Spleen (tissue), 11 donors: ENCODE data around the gene EMC1. TPM values are rescaled to one million over a fixed set of nuclear protein-coding genes. Genes with fewer than 3 reads are reported as not detected.

Source experiments
- DNase-seq: peaks from one replicate; pipeline ENCODE4 v3.0.0-alpha.2; 2020
- H3K27ac ChIP-seq, 8 donors: fragments of 200-600 bp; sonication (generic) in 7 of 8; 1 replicate in 4 of 8; 2 replicates in 4 of 8; pipeline versions ENCODE4 v1.5.0 to v1.8.0; 2016 to 2021; ENCODE audit warnings: inconsistent platforms in 4 of 8, mild to moderate bottlenecking in 4 of 8, moderate library complexity in 1 of 8
- H3K27me3 ChIP-seq, 7 donors: fragments of 200-600 bp; sonication (generic) in 6 of 7; replicated peaks in 1 of 7; 1 replicate in 4 of 7; 2 replicates in 3 of 7; pipeline versions ENCODE4 v1.5.0 to v1.8.0; 2016 to 2021; ENCODE audit warnings: inconsistent platforms in 3 of 7, mild to moderate bottlenecking in 1 of 7
- H3K36me3 ChIP-seq, 6 donors: fragments of 200-600 bp; sonication (generic) in 5 of 6; 1 replicate in 4 of 6; 2 replicates in 2 of 6; pipeline versions ENCODE4 v1.5.0 to v1.8.0; 2016 to 2021; ENCODE audit warnings: inconsistent platforms in 2 of 6
- H3K4me1 ChIP-seq, 6 donors: fragments of 200-600 bp; sonication (generic) in 5 of 6; 1 replicate in 3 of 6; 2 replicates in 3 of 6; pipeline versions ENCODE4 v1.5.0 to v1.8.0; 2016 to 2021; ENCODE audit warnings: inconsistent platforms in 3 of 6
- H3K4me3 ChIP-seq, 8 donors: fragments of 200-600 bp; sonication (generic) in 7 of 8; 1 replicate in 4 of 8; 2 replicates in 4 of 8; pipeline versions ENCODE4 v1.5.0 to v1.8.0; 2016 to 2021; ENCODE audit warnings: inconsistent platforms in 4 of 8, mild to moderate bottlenecking in 4 of 8, moderate library complexity in 2 of 8
- H3K9me3 ChIP-seq, 8 donors: fragments of 200-600 bp; sonication (generic) in 7 of 8; 1 replicate in 4 of 8; 2 replicates in 4 of 8; pipeline versions ENCODE4 v1.5.0 to v1.8.0; 2016 to 2021; ENCODE audit warnings: inconsistent platforms in 4 of 8
- CTCF ChIP-seq, 11 experiments: fragments of 200-600 bp in 7 of 11; fragments of 450-650 bp in 4 of 11; sonication (generic) in 4 of 11; IDR thresholded peaks in 8 of 11; conservative IDR thresholded peaks in 3 of 11; 1 replicate in 7 of 11; 2 replicates in 4 of 11; pipeline versions ENCODE4 v1.4.0 to v1.8.0; 2016 to 2021; ENCODE audit warnings: antibody characterized with exemption in 11 of 11, inconsistent platforms in 4 of 11, mild to moderate bottlenecking in 1 of 11
- POLR2A ChIP-seq, 3 donors: fragments of 450-650 bp; IDR thresholded peaks; one replicate each; pipeline ENCODE4 v1.5.1; 2017; ENCODE audit warnings: antibody characterized with exemption in 3 of 3, mild to moderate bottlenecking in 1 of 3
- POLR2AphosphoS5 ChIP-seq, 3 donors: sonication (generic); formaldehyde crosslinking; IDR thresholded peaks; one replicate each; pipeline ENCODE4 v1.5.1; 2017; ENCODE audit warnings: antibody characterized with exemption in 3 of 3
- WGBS, 5 donors: extraction: QIAGEN DNeasy Blood & Tissue Kit in 3 of 5; methylation state at CpG; one replicate each; pipeline versions ENCODE4 v1.1.5 to v1.1.7; 2013 to 2018; 5-methylcytosine and 5-hydroxymethylcytosine counted together
- intact Hi-C: fragments of 100-400 bp; cut with DNase I; formaldehyde crosslinking; loops from one replicate; pipeline ENCODE4 v1.15.0; 2023; ENCODE audit warnings: low total_unique reads
- polyA plus RNA-seq, 3 donors: library from polyadenylated mRNA; stranded (reverse); fragments of 200-250 nt; gene quantifications; one replicate each; pipeline ENCODE4 v1.2.1, GENCODE V29; 2013
- total RNA-seq, 7 donors: library from RNA; depleted of rRNA in 3 of 7; stranded (reverse); fragments of >200 nt in 3 of 7; fragmentation: NEBNext Ultra II Directional in 4 of 7; extraction: Animal tissue kit (Norgen Biotek cat#: 25700) in 4 of 7; gene quantifications; one replicate each; pipeline versions ENCODE4 v1.1.0 to v1.2.1, GENCODE V29; 2016 to 2021
- donor health status: healthy with polysubstance abuse.
- donor health status: DM: no; HTN: no; CAD: no; lungs with moderate emphysema.
- donor health status: DM: no; HTN: no; CAD: no.
- donor health status: Bipolar disorder and iron deficiency.
- donor health status: healthy.
- donor health status: DM: no; HTN: no; CAD: no.
- donor health status: DM: yes; HTN: yes; CAD: no.

Gene EMC1
- total and polyA plus RNA-seq, 10 donors, result 5.1 to 45.6 (median 28.6) TPM

GRCh38 chr1:19209439-19209989 is 41.8 kb downstream of the EMC1 start:
- no peak for DNase-seq
- Histone ChIP-seq H3K36me3 (peaks cover 0 to 23% (median 2%) of the 10 kb centered on the region in 6 donors), H3K9me3 (no peaks in the 10 kb centered on the region), H3K4me1 (peaks cover 54 to 93% (median 75%) of the 10 kb centered on the region in 6 donors), H3K27ac (peak overlapping the region; percentile 93 to 98 (median 97)), H3K4me3 (peak overlapping the region; percentile 67 to 97 (median 84)), H3K27me3 (no peaks in the 10 kb centered on the region)
- intact Hi-C loops, result no loop called here
- TF ChIP-seq POLR2A (IDR thresholded peaks at IDR 0.05) (no peak), POLR2AphosphoS5 (IDR thresholded peaks at IDR 0.05) (no peak)
- WGBS, 5 donors, result 0 to 1% (median 0%) methylated on average over 22 to 28 of the region's 28 CpGs

GRCh38 chr1:19208710-19209438 is 42.5 kb downstream of the EMC1 start:
- TF ChIP-seq POLR2AphosphoS5 (IDR thresholded peaks at IDR 0.05) (no peak), POLR2A (IDR thresholded peaks at IDR 0.05) (no peak), CTCF (IDR thresholded peaks at IDR 0.05 in 8 of 11, conservative IDR thresholded peaks at IDR 0.05 in 3 of 11) (no peak)
- Histone ChIP-seq H3K36me3 (peaks cover 0 to 16% (median under 1%) of the 10 kb centered on the region in 6 donors), H3K27me3 (no peaks in the 10 kb centered on the region), H3K4me1 (peaks cover 54 to 93% (median 79%) of the 10 kb centered on the region in 6 donors), H3K9me3 (no peaks in the 10 kb centered on the region), H3K4me3 (peak overlapping the region; percentile 67 to 97 (median 84)), H3K27ac (peak overlapping the region; percentile 93 to 98 (median 97))
- WGBS, 5 donors, result 22 to 38% (median 27%) methylated on average over 8 of the region's 8 CpGs
- intact Hi-C loops, result no loop called here
- no peak for DNase-seq

GRCh38 chr1:19206947-19207346 is 44.4 kb downstream of the EMC1 start:
- H3K4me1 ChIP-seq, result peaks cover 49 to 93% (median 78%) of the 10 kb centered on the region in 6 donors
- intact Hi-C loops, result no loop called here
- no peaks in the 10 kb centered on the region for H3K9me3 ChIP-seq
- H3K4me3 ChIP-seq, result no peak overlapping the region
- 46 to 58% (median 52%) methylated on average over 3 of the region's 3 CpGs for WGBS, 5 donors
- TF ChIP-seq CTCF (IDR thresholded peaks at IDR 0.05 in 8 of 11, conservative IDR thresholded peaks at IDR 0.05 in 3 of 11) (no peak), POLR2A (IDR thresholded peaks at IDR 0.05) (no peak), POLR2AphosphoS5 (IDR thresholded peaks at IDR 0.05) (no peak)
- H3K36me3 ChIP-seq, result peaks cover 0 to 10% (median 0%) of the 10 kb centered on the region in 6 donors
- no peak for DNase-seq
- no peaks in the 10 kb centered on the region for H3K27me3 ChIP-seq
- no peak overlapping the region for H3K27ac ChIP-seq

GRCh38 chr1:19205845-19206244 is 45.5 kb downstream of the EMC1 start:
- WGBS, 5 donors, result 80 to 92% (median 86%) methylated on average over 5 of the region's 5 CpGs
- Histone ChIP-seq H3K27me3 (no peaks in the 10 kb centered on the region), H3K4me3 (no peak overlapping the region), H3K36me3 (peaks cover 0 to 21% (median 8%) of the 10 kb centered on the region in 6 donors), H3K4me1 (peaks cover 39 to 92% (median 69%) of the 10 kb centered on the region in 6 donors), H3K9me3 (no peaks in the 10 kb centered on the region), H3K27ac (no peak overlapping the region)
- no peak for DNase-seq
- intact Hi-C loops, result no loop called here
- TF ChIP-seq POLR2A (IDR thresholded peaks at IDR 0.05) (no peak), POLR2AphosphoS5 (IDR thresholded peaks at IDR 0.05) (no peak)

GRCh38 chr1:19205403-19205802 is 45.9 kb downstream of the EMC1 start:
- no peak for DNase-seq
- H3K27ac ChIP-seq, result no peak overlapping the region
- intact Hi-C loops, result no loop called here
- H3K4me3 ChIP-seq, result no peak overlapping the region
- TF ChIP-seq POLR2A (IDR thresholded peaks at IDR 0.05), result no peak
- no peaks in the 10 kb centered on the region for H3K27me3 ChIP-seq
- H3K36me3 ChIP-seq, result peaks cover 0 to 26% (median 11%) of the 10 kb centered on the region in 6 donors
- peaks cover 37 to 88% (median 67%) of the 10 kb centered on the region in 6 donors for H3K4me1 ChIP-seq
- WGBS, 5 donors, result 67 to 85% (median 78%) methylated on average over 1 of the region's 1 CpG
- H3K9me3 ChIP-seq, result no peaks in the 10 kb centered on the region
